ENCODE results near the gene THSD4.
A peak's percentile ranks its signal among the peaks of the same experiment; 100 is the strongest.

THSD4 gene

GRCh38 chr15:71530116-71530515 is 414.8 kb downstream of the THSD4 start:
- TF ChIP-seq, protein P1, sequence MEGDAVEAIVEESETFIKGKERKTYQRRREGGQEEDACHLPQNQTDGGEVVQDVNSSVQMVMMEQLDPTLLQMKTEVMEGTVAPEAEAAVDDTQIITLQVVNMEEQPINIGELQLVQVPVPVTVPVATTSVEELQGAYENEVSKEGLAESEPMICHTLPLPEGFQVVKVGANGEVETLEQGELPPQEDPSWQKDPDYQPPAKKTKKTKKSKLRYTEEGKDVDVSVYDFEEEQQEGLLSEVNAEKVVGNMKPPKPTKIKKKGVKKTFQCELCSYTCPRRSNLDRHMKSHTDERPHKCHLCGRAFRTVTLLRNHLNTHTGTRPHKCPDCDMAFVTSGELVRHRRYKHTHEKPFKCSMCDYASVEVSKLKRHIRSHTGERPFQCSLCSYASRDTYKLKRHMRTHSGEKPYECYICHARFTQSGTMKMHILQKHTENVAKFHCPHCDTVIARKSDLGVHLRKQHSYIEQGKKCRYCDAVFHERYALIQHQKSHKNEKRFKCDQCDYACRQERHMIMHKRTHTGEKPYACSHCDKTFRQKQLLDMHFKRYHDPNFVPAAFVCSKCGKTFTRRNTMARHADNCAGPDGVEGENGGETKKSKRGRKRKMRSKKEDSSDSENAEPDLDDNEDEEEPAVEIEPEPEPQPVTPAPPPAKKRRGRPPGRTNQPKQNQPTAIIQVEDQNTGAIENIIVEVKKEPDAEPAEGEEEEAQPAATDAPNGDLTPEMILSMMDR (IDR thresholded peaks at IDR 0.05; ENCODE audit: low read depth, low read length): no peak
- Histone ChIP-seq H3K36me3 (no peaks in the 10 kb centered on the region), H3K4me3 (ENCODE audit: low read depth, low read length) (no peak overlapping the region), H3K27ac (no peak overlapping the region; the same call in 1 of the 2 replicates), H3K27me3 (ENCODE audit: insufficient read depth, low read depth, severe bottlenecking) (no peaks in the 10 kb centered on the region), H3K9me3 (ENCODE audit: severe bottlenecking) (no peaks in the 10 kb centered on the region)
- DNase-seq: no peak

DNA sequence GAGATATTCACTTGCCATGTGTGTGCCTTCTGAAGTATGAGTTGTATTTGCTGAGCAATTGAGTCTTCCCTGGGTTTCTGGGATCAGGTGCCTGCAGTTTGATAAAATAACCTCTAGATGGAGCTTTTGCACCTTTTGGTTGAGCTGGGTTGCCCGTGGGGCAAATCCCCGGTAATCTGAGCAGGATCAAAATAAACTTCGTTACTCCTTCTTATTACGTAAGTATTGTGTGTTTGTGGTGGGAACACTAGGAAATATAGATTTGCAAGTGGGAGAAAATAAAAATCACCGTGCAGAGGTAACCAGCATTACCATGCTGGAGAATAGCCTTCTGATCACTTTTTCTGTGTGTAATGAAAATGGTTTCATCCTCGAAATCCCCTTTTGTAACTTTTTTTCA is 417.7 kb downstream of the THSD4 start:
- TF ChIP-seq, protein P1 (IDR thresholded peaks at IDR 0.05; ENCODE audit: low read depth, low read length): peak; percentile 72

DNA sequence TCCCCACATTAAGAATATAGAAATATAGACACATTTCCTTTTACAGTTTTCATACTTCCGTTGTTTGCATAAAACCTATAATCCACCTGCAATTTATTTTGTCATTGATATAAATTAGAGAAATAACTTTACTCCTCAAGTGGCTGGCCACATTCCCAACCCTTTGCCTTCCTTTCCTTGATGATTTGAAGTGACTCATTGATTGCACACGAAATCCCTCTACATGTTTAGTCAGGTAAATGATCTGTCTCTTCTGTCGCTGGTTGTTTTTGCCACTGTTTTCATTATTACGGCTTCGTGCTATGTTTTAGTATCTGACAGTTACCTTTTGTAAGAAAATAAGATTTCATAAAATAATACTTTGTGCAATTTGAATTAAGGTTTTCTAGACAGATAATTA is 422.9 kb downstream of the THSD4 start:
- TF ChIP-seq, protein P1 (IDR thresholded peaks at IDR 0.05; ENCODE audit: low read depth, low read length): no peak
- DNase-seq: no peak
- Histone ChIP-seq H3K27ac (no peak overlapping the region), H3K9me3 (ENCODE audit: severe bottlenecking) (no peaks in the 10 kb centered on the region), H3K27me3 (ENCODE audit: insufficient read depth, low read depth, severe bottlenecking) (no peaks in the 10 kb centered on the region), H3K4me3 (ENCODE audit: low read depth, low read length) (no peak overlapping the region), H3K36me3 (no peaks in the 10 kb centered on the region)

More for the DNA sequence above, 417.7 kb downstream of the THSD4 start:
- H3K4me3 ChIP-seq (ENCODE audit: low read depth, low read length): no peak overlapping the region
- no peaks in the 10 kb centered on the region for H3K9me3 ChIP-seq (ENCODE audit: severe bottlenecking)
- no peak overlapping the region for H3K27ac ChIP-seq
- no peaks in the 10 kb centered on the region for H3K27me3 ChIP-seq (ENCODE audit: insufficient read depth, low read depth, severe bottlenecking)
- H3K36me3 ChIP-seq: no peaks in the 10 kb centered on the region
- peak; percentile 44 for DNase-seq

- no peak overlapping the region for H3K27ac ChIP-seq
- H3K9me3 ChIP-seq (ENCODE audit: severe bottlenecking): no peaks in the 10 kb centered on the region
- TF ChIP-seq, protein P1 (IDR thresholded peaks at IDR 0.05; ENCODE audit: low read depth, low read length): no peak
- no peak overlapping the region for H3K4me3 ChIP-seq (ENCODE audit: low read depth, low read length)
- H3K36me3 ChIP-seq: no peaks in the 10 kb centered on the region
- no peaks in the 10 kb centered on the region for H3K27me3 ChIP-seq (ENCODE audit: insufficient read depth, low read depth, severe bottlenecking)
- no peak for DNase-seq
These were observed 426.5 kb downstream of the THSD4 start for GRCh38 chr15:71541746-71542145.

DNA sequence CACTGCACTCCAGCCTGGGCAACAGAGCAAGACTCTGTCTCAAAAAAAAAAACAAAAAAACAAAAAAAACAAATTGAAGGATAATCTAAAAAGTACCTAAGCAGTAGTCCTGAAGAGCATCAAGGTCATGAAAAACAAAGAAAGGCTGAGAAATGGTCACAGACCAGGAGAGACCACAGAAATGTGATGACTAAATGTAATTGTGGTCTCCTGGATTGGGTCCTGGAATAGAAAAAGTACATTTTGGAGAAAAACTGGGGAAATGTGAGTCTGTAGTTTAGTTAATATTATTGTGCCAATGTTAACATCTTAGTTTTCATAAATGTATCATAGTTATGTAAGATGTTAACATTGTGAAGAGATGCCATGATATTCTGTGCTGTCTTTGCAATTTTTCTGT is 427.6 kb downstream of the THSD4 start:
- Histone ChIP-seq H3K4me3 (ENCODE audit: low read depth, low read length) (no peak overlapping the region), H3K27ac (no peak overlapping the region), H3K27me3 (ENCODE audit: insufficient read depth, low read depth, severe bottlenecking) (no peaks in the 10 kb centered on the region), H3K9me3 (ENCODE audit: severe bottlenecking) (no peaks in the 10 kb centered on the region), H3K36me3 (no peaks in the 10 kb centered on the region)
- TF ChIP-seq, protein P1 (IDR thresholded peaks at IDR 0.05; ENCODE audit: low read depth, low read length): no peak
- no peak for DNase-seq

DNA sequence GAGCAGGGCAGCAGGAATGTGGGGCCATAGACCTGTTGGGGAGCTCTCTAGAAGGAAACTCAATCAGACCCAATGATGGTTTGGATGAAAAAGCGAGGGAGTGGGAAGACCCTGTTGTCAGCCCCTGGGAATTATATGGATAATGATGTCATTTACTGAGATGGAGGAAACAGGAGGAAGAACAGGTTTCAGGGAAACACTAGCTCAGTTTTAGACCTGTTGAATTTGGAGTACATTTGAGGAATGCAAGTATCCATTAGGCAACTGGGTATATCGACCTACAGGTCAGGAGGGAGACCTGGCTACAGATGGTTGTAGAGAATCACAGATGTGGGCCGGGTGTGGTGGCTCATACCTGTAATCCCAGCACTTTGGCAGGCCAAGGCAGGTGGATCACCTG is 428.1 kb downstream of the THSD4 start:
- TF ChIP-seq, protein P1 (IDR thresholded peaks at IDR 0.05; ENCODE audit: low read depth, low read length): no peak
- no peak overlapping the region for H3K4me3 ChIP-seq (ENCODE audit: low read depth, low read length)
- H3K27me3 ChIP-seq (ENCODE audit: insufficient read depth, low read depth, severe bottlenecking): no peaks in the 10 kb centered on the region
- no peak overlapping the region for H3K27ac ChIP-seq
- no peaks in the 10 kb centered on the region for H3K36me3 ChIP-seq
- no peaks in the 10 kb centered on the region for H3K9me3 ChIP-seq (ENCODE audit: severe bottlenecking)
- no peak for DNase-seq
